ENCODE measurements around the gene EED. TPM values are rescaled to one million over a fixed set of nuclear protein-coding genes. Genes with fewer than 3 reads are reported as not detected.

EED gene
- total RNA-seq, 1 experiment from 2014 or later, result 27.3 TPM

DNA sequence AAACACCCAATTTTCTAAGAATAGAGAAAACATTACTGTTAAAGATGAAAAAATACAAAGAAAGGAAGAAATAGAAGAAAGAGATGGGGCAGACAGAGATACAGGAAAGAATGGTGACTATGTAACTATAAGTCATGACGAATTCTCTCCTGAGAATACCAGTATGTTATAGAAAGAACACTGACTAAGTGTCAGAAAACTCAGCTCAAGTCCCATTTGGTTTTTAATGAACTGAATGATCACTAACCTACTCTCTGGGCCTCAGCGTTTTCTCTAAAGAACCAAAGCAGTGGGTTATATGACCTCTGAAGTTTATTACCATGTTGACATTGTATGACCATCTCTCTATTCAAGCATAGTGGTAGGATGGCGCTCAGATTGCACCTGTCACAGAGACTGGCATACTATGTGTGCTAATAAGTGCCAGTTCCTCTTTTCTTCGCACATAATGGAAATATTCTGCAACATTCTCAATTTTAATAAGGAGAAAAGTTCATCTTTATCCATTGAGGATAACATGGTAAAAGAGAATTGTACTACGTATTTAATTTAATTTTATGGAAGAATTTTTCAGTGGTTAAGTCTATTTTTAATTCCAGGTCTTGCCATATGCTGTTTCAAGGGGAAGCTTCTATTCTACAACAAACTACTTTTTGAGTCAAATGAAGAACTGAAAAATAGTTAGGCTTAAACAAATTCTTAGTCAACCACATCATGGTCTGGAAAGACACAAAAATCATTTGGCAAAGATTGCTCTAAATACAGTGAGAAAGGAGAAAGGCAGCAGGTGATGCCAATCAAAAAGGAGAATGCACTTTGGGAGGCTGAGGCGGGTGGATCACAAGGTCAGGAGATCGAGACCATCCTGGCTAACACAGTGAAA, 25.0 kb upstream of the EED start:
- Mint-ChIP-seq H3K27me3 (ENCODE audit: low read depth) (peaks cover 2% of the 10 kb centered on the region; the same call in 1 of the 2 replicates), H3K9me3 (peaks cover 9% of the 10 kb centered on the region), H3K4me1 (peaks cover 9% of the 10 kb centered on the region), H3K4me3 (no peak overlapping the region), H3K27ac (no peak overlapping the region), H3K36me3 (peaks cover 4% of the 10 kb centered on the region; the same call in 1 of the 2 replicates)
- ChIA-PET CTCF (interaction anchor here (0.7 to 2.9 kb wide), 4 partner anchors 26 to 365 kb away, joined by 3 to 17 read pairs (median 10); partner anchors contain the start of gene CCDC83), POLR2A (no interaction called here)
- ATAC-seq (no peak), DNase-seq (ENCODE audit: low spot score) (no peak)
- no peak for TF ChIP-seq HMGA2 (CRISPR knock-in tag; IDR thresholded peaks at IDR 0.05)
- TF ChIP-seq NFYB (CRISPR knock-in tag; conservative IDR thresholded peaks at IDR 0.05; ENCODE audit: low read depth), result no peak
- no peak for TF ChIP-seq ZNF317 (CRISPR knock-in tag; IDR thresholded peaks at IDR 0.05; ENCODE audit: borderline replicate concordance, low read depth)
- TF ChIP-seq, protein P1, sequence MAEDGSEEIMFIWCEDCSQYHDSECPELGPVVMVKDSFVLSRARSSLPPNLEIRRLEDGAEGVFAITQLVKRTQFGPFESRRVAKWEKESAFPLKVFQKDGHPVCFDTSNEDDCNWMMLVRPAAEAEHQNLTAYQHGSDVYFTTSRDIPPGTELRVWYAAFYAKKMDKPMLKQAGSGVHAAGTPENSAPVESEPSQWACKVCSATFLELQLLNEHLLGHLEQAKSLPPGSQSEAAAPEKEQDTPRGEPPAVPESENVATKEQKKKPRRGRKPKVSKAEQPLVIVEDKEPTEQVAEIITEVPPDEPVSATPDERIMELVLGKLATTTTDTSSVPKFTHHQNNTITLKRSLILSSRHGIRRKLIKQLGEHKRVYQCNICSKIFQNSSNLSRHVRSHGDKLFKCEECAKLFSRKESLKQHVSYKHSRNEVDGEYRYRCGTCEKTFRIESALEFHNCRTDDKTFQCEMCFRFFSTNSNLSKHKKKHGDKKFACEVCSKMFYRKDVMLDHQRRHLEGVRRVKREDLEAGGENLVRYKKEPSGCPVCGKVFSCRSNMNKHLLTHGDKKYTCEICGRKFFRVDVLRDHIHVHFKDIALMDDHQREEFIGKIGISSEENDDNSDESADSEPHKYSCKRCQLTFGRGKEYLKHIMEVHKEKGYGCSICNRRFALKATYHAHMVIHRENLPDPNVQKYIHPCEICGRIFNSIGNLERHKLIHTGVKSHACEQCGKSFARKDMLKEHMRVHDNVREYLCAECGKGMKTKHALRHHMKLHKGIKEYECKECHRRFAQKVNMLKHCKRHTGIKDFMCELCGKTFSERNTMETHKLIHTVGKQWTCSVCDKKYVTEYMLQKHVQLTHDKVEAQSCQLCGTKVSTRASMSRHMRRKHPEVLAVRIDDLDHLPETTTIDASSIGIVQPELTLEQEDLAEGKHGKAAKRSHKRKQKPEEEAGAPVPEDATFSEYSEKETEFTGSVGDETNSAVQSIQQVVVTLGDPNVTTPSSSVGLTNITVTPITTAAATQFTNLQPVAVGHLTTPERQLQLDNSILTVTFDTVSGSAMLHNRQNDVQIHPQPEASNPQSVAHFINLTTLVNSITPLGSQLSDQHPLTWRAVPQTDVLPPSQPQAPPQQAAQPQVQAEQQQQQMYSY (CRISPR knock-in tag; IDR thresholded peaks at IDR 0.05), result no peak
- no peak for TF ChIP-seq SMAD3 (CRISPR knock-in tag; IDR thresholded peaks at IDR 0.05; ENCODE audit: borderline replicate concordance)
- TF ChIP-seq CREM (CRISPR knock-in tag; IDR thresholded peaks at IDR 0.05), result no peak

DNA sequence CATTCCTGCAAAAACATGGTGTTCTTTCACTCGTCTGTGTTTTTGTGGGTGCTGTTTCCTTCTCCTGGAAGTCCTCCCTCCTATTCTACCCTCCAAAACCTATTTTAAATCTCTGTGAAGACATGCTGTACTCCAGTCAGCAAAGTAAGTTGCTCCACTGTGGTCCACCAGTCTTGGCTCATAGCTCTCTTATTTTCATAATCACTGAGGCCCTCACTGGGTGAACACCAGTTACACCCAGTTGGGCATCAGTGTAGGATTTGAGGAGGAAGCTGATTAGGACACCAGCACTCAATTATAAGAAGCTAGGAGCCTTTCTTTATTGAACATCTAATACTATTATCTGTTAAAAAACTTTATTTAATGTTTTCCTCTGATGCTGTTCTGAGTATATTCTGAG, 23.9 kb upstream of the EED start:
- ChIA-PET POLR2A (no interaction called here), CTCF (interaction anchor here (0.7 to 1.4 kb wide), 2 partner anchors 153 to 179 kb away, joined by 3 to 4 read pairs; no protein-coding TSS in a partner anchor)
- no peak overlapping the region for H3K27ac Mint-ChIP-seq
- H3K4me3 Mint-ChIP-seq, result no peak overlapping the region
- ATAC-seq, result no peak
- TF ChIP-seq FOXP1 (CRISPR knock-in tag; IDR thresholded peaks at IDR 0.05; ENCODE audit: borderline replicate concordance), result no peak
- no peak for TF ChIP-seq KAT7 (CRISPR knock-in tag; IDR thresholded peaks at IDR 0.05; ENCODE audit: borderline replicate concordance)
- no peak for TF ChIP-seq NFE2L1 (CRISPR knock-in tag; IDR thresholded peaks at IDR 0.05)
- TF ChIP-seq ZNF219 (CRISPR knock-in tag; IDR thresholded peaks at IDR 0.05; ENCODE audit: borderline replicate concordance), result no peak
- TF ChIP-seq CREB1 (CRISPR knock-in tag; IDR thresholded peaks at IDR 0.05), result no peak
- no peak for TF ChIP-seq SOX15 (CRISPR knock-in tag; IDR thresholded peaks at IDR 0.05)
- no peak for TF ChIP-seq ZSCAN18 (CRISPR knock-in tag; IDR thresholded peaks at IDR 0.05)
- TF ChIP-seq ZNF317 (CRISPR knock-in tag; IDR thresholded peaks at IDR 0.05; ENCODE audit: borderline replicate concordance, low read depth), result no peak
- TF ChIP-seq NFATC4 (CRISPR knock-in tag; IDR thresholded peaks at IDR 0.05), result no peak
- TF ChIP-seq, protein P2, sequence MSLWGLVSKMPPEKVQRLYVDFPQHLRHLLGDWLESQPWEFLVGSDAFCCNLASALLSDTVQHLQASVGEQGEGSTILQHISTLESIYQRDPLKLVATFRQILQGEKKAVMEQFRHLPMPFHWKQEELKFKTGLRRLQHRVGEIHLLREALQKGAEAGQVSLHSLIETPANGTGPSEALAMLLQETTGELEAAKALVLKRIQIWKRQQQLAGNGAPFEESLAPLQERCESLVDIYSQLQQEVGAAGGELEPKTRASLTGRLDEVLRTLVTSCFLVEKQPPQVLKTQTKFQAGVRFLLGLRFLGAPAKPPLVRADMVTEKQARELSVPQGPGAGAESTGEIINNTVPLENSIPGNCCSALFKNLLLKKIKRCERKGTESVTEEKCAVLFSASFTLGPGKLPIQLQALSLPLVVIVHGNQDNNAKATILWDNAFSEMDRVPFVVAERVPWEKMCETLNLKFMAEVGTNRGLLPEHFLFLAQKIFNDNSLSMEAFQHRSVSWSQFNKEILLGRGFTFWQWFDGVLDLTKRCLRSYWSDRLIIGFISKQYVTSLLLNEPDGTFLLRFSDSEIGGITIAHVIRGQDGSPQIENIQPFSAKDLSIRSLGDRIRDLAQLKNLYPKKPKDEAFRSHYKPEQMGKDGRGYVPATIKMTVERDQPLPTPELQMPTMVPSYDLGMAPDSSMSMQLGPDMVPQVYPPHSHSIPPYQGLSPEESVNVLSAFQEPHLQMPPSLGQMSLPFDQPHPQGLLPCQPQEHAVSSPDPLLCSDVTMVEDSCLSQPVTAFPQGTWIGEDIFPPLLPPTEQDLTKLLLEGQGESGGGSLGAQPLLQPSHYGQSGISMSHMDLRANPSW (CRISPR knock-in tag; conservative IDR thresholded peaks at IDR 0.05; ENCODE audit: low read depth), result no peak
- TF ChIP-seq ARID4B (CRISPR knock-in tag; IDR thresholded peaks at IDR 0.05; ENCODE audit: borderline replicate concordance), result no peak
- no peak for TF ChIP-seq FOXJ3 (CRISPR knock-in tag; IDR thresholded peaks at IDR 0.05; ENCODE audit: borderline replicate concordance)
- TF ChIP-seq CBFB (CRISPR knock-in tag; IDR thresholded peaks at IDR 0.05; ENCODE audit: low read depth), result no peak
- peaks cover 4% of the 10 kb centered on the region; the same call in 1 of the 2 replicates for H3K36me3 Mint-ChIP-seq
- peaks cover 2% of the 10 kb centered on the region; the same call in 1 of the 2 replicates for H3K27me3 Mint-ChIP-seq (ENCODE audit: low read depth)
- peaks cover 9% of the 10 kb centered on the region for H3K4me1 Mint-ChIP-seq
- no peak for DNase-seq (ENCODE audit: low spot score)
- peaks cover 20% of the 10 kb centered on the region for H3K9me3 Mint-ChIP-seq
